Activated CD8-positive, alpha-beta memory T cell treated with anti-CD3 and anti-CD28 coated beads, Interleukin-2, amount 50 U/mL, for 24 hours (primary cell): ENCODE results near the gene PEDS1.
"Not testable (repeated sequence)": the region's sequence is repeated elsewhere in the genome, so short reads cannot be mapped to it uniquely, and the experiment has no call there.

Experiments used
- DNase-seq: peaks from one replicate; pipeline ENCODE4 v3.0.0-alpha.2; 2020; ENCODE audit errors: extremely low read depth

The PEDS1 gene

GRCh38 chr20:50153500-50154377 lies at the start of gene PEDS1:
Gene PEDS1, minus strand, starts transcription at chr20:50153723. Its CDS starts 86 bp downstream, at chr20:50153637.
- peak; percentile 47 for DNase-seq

- no peak for DNase-seq
Measured at GRCh38 chr20:50202677-50203076, 49.2 kb upstream of the PEDS1 start.

GRCh38 chr20:50201710-50202109 lies 48.2 kb upstream of the PEDS1 start:
- DNase-seq, result not testable (repeated sequence)

- DNase-seq, result no peak
Measured at GRCh38 chr20:50200482-50201104, 47.1 kb upstream of the PEDS1 start.

- no peak for DNase-seq
Measured at GRCh38 chr20:50199703-50200102, 46.2 kb upstream of the PEDS1 start.

GRCh38 chr20:50198716-50199115 lies 45.2 kb upstream of the PEDS1 start:
- DNase-seq, result no peak

GRCh38 chr20:50198180-50198666 lies 44.7 kb upstream of the PEDS1 start:
- DNase-seq, result no peak

- no peak for DNase-seq
Measured at GRCh38 chr20:50197463-50198179, 44.1 kb upstream of the PEDS1 start.

GRCh38 chr20:50196896-50197295 lies 43.4 kb upstream of the PEDS1 start:
- DNase-seq, result no peak

GRCh38 chr20:50196248-50196647 lies 42.7 kb upstream of the PEDS1 start:
- no peak for DNase-seq

- no peak for DNase-seq
Measured at GRCh38 chr20:50195524-50196120, 42.1 kb upstream of the PEDS1 start.

- DNase-seq, result no peak
Measured at GRCh38 chr20:50194831-50195523, 41.5 kb upstream of the PEDS1 start.

GRCh38 chr20:50194422-50194830 lies 40.9 kb upstream of the PEDS1 start:
- no peak for DNase-seq

GRCh38 chr20:50193836-50194421 lies 40.4 kb upstream of the PEDS1 start:
- no peak for DNase-seq

- DNase-seq, result no peak
Measured at GRCh38 chr20:50193199-50193835, 39.8 kb upstream of the PEDS1 start.

GRCh38 chr20:50192364-50193198 lies 39.1 kb upstream of the PEDS1 start:
- DNase-seq, result peak; percentile 67

GRCh38 chr20:50191544-50192363 lies 38.2 kb upstream of the PEDS1 start:
- no peak for DNase-seq

GRCh38 chr20:50191065-50191543 lies 37.6 kb upstream of the PEDS1 start:
- no peak for DNase-seq
